Left cardiac atrium (tissue), 4 donors: ENCODE measurements around the gene YAF2. TPM values are rescaled to one million over a fixed set of nuclear protein-coding genes. Genes with fewer than 3 reads are reported as not detected.

ENCODE experiments used
- ATAC-seq, 2 donors: fragments of 200-7000 bp; cut with Tn5 transposase; one replicate each; pipeline ENCODE4 v1.9.1; 2020; ENCODE audit warnings: mild to moderate bottlenecking in 2 of 2, moderate library complexity in 2 of 2
- DNase-seq: peaks from one replicate; pipeline ENCODE4 v3.0.0-alpha.2; 2020
- intact Hi-C, 2 donors: fragments of 100-400 bp; cut with DNase I; formaldehyde crosslinking; loops; one replicate each; pipeline versions ENCODE4 v1.14.1 to v1.15.1; 2022 to 2023
- total RNA-seq, 2 donors: library from RNA; stranded (reverse); fragmentation: NEBNext Ultra II Directional; extraction: Animal tissue kit (Norgen Biotek cat#: 25700); gene quantifications; one replicate each; pipeline ENCODE4 v1.2.1, GENCODE V29; 2021
- donor health status: DM: no; HTN: yes; CAD: no.
- donor health status: DM: no; HTN: yes; CAD: no; lungs with severe emphysema.
- donor health status: DM: yes; HTN: yes; CAD: no.
- donor health status: Dilated cardiomyopathy.

YAF2 gene
- total RNA-seq, 2 donors from 2014 or later, result 64.7 to 76.0 TPM

GRCh38 chr12:42126963-42127362 is 111.1 kb downstream of the YAF2 start:
- DNase-seq, result no peak
- intact Hi-C loops, result no loop called here

GRCh38 chr12:42125388-42125767 is 112.7 kb downstream of the YAF2 start:
- DNase-seq (no peak), ATAC-seq (no peak)
- intact Hi-C loops, result no loop called here

More at GRCh38 chr12:42126963-42127362, 111.1 kb downstream of the YAF2 start:
- ATAC-seq, result no peak

- intact Hi-C loops, result no loop called here
- no peak for ATAC-seq
- DNase-seq, result no peak
These were observed 113.2 kb downstream of the YAF2 start for GRCh38 chr12:42124764-42125387.

- no peak for ATAC-seq
- intact Hi-C loops, result no loop called here
- no peak for DNase-seq
These were observed 118.9 kb downstream of the YAF2 start for GRCh38 chr12:42119085-42119633.

GRCh38 chr12:42118136-42118879 is 119.7 kb downstream of the YAF2 start:
- no peak for ATAC-seq
- DNase-seq, result no peak
- intact Hi-C loops, result no loop called here

- intact Hi-C loops, result no loop called here
- DNase-seq (no peak), ATAC-seq (no peak)
These were observed 129.0 kb downstream of the YAF2 start for GRCh38 chr12:42109031-42109430.

Other genes starting within 250 kb of the YAF2 start
- 1 to 10 TPM; 6.3 to 6.4 TPM for gene GXYLT1, start 93.4 kb downstream of the YAF2 start, total RNA-seq
- 10 to 100 TPM; 46.6 to 51.8 TPM for gene ZCRB1, start 87.8 kb upstream of the YAF2 start, total RNA-seq
- gene PPHLN1, start 87.9 kb upstream of the YAF2 start, total RNA-seq, result 10 to 100 TPM; 24.6 to 37.5 TPM